Measurements from ENCODE around the gene ITGB4.
A peak's percentile ranks its signal among the peaks of the same experiment; 100 is the strongest.

- TF ChIP-seq CTCF (IDR thresholded peaks at IDR 0.05) (peak in 1 of 5 experiments; percentile 3), POLR2A (IDR thresholded peaks at IDR 0.05) (no peak)
Observed at GRCh38 chr17:75721463-75722011, 278 bp downstream of the ITGB4 start.

Data from tibial nerve (tissue), 3 donors.